K562 (cell line): ENCODE data around the gene USP15. TPM values are rescaled to one million over a fixed set of nuclear protein-coding genes. Genes with fewer than 3 reads are reported as not detected.

Experiments
- ATAC-seq: fragments of 200-7000 bp; cut with Tn5 transposase; 3 replicates; pipeline ENCODE4 v1.9.1; 2020; ENCODE audit warnings: moderate library complexity
- BruUV-seq: library from RNA; stranded (reverse); fragments of 400-500 nt; replicated peaks from 2 replicates; lab custom pipeline; 2021; lab: Mats Ljungman, UMichigan
- CTCF ChIA-PET: fragments of 300-600 bp; formaldehyde crosslinking; extraction: SDS; loops from one replicate; lab custom pipeline; 2021; ENCODE audit warnings: low intra/inter-chr PET ratio; lab: Yijun Ruan, JAX
- POLR2A ChIA-PET: fragments of 300-600, 350-650 bp; sonication (Branson Sonifier 250); formaldehyde crosslinking; extraction: SDS; loops from one replicate; lab custom pipeline; 2021; ENCODE audit warnings: antibody characterized with exemption, inconsistent platforms; lab: Yijun Ruan, JAX
- DNase-seq, 4 experiments: peaks; one replicate each; pipeline versions ENCODE4 v3.0.0 to v3.0.0-alpha.2; 2011 to 2018; ENCODE audit warnings: low spot score in 3 of 4, mixed read lengths in 3 of 4; ENCODE audit errors: extremely low read depth in 1 of 4
- FAIRE-seq: peaks from 2 replicates; lab custom pipeline; 2011; peaks lifted over from hg19 to GRCh38; lab: Jason Lieb, UNC
- H2AFZ ChIP-seq: 2 replicates; pipeline ENCODE4 v1.6.0; 2011; ENCODE audit warnings: low read depth, low read length, control low read depth, inconsistent platforms
- H3K27ac ChIP-seq: fragments of 200-600 bp; 3 replicates; pipeline ENCODE4 v1.8.0; 2011; ENCODE audit warnings: low read depth, mild to moderate bottlenecking, control low read depth, inconsistent platforms, low read length, moderate library complexity, mixed read lengths; ENCODE audit errors: extremely low read depth
- H3K27me3 ChIP-seq, 2 experiments: fragments of 300-600 bp in 1 of 2; 2 replicates in 1 of 2; 3 replicates in 1 of 2; pipeline versions ENCODE4 v1.6.0 to v1.8.0; 2011; ENCODE audit warnings: inconsistent platforms in 2 of 2, low read length in 2 of 2, mild to moderate bottlenecking in 1 of 2, mixed read lengths in 1 of 2, moderate library complexity in 1 of 2; ENCODE audit not compliant: control insufficient read depth in 2 of 2, insufficient read depth in 2 of 2
- H3K36me3 ChIP-seq: fragments of 300-600 bp; 3 replicates; pipeline ENCODE4 v1.8.0; 2011; ENCODE audit warnings: mild to moderate bottlenecking, low read length, inconsistent platforms; ENCODE audit not compliant: control insufficient read depth, insufficient read depth
- H3K4me1 ChIP-seq, 2 experiments: fragments of 200-600 bp in 1 of 2; replicated peaks in 1 of 2; 2 replicates in 1 of 2; 3 replicates in 1 of 2; pipeline versions ENCODE4 v1.5.1 to v1.8.0; 2011; ENCODE audit warnings: inconsistent platforms in 2 of 2, low read length in 2 of 2, mild to moderate bottlenecking in 1 of 2, mixed read lengths in 1 of 2, moderate library complexity in 1 of 2; ENCODE audit not compliant: control insufficient read depth in 2 of 2, insufficient read depth in 2 of 2
- H3K4me2 ChIP-seq: 2 replicates; pipeline ENCODE4 v1.6.1; 2011; ENCODE audit warnings: low read length, control low read depth, inconsistent platforms, mixed read lengths; ENCODE audit not compliant: insufficient read depth
- H3K4me3 ChIP-seq: fragments of 200-600 bp; sonication (generic), shearing (Covaris generic); 2 replicates; pipeline ENCODE4 v1.5.1; 2016; ENCODE audit warnings: control low read depth, inconsistent platforms
- H3K79me2 ChIP-seq: fragments of 200-600 bp; 3 replicates; pipeline ENCODE4 v1.8.0; 2011; ENCODE audit warnings: low read length, inconsistent platforms; ENCODE audit not compliant: control insufficient read depth, insufficient read depth
- H3K9ac ChIP-seq, 2 experiments: 2 replicates each; pipeline versions ENCODE4 v1.6.0 to v1.6.1; 2011; ENCODE audit warnings: low read depth in 2 of 2, low read length in 2 of 2, control low read depth in 1 of 2, inconsistent platforms in 1 of 2, mild to moderate bottlenecking in 1 of 2, mixed read lengths in 1 of 2; ENCODE audit not compliant: insufficient read depth in 1 of 2
- H3K9me1 ChIP-seq: one replicate; pipeline ENCODE4 v1.6.0; 2011; ENCODE audit warnings: inconsistent platforms, mild to moderate bottlenecking, low read length, moderate library complexity; ENCODE audit not compliant: control insufficient read depth, insufficient read depth
- H3K9me3 ChIP-seq: replicated peaks from 2 replicates; pipeline ENCODE4 v1.5.1; 2011; ENCODE audit warnings: low read depth, low read length, inconsistent platforms; ENCODE audit not compliant: control insufficient read depth, insufficient read depth
- H4K20me1 ChIP-seq: replicated peaks from 2 replicates; pipeline ENCODE4 v1.6.1; 2011; ENCODE audit warnings: low read length, inconsistent platforms, mixed read lengths; ENCODE audit not compliant: control insufficient read depth, insufficient read depth
- EZH2 ChIP-seq: IDR thresholded peaks from 2 replicates; pipeline ENCODE4 v1.6.1; 2012; ENCODE audit warnings: low read depth, mild to moderate bottlenecking, inconsistent platforms, low read length, borderline replicate concordance
- GABPB1 ChIP-seq: sonication (generic); formaldehyde crosslinking; IDR thresholded peaks from 2 replicates; pipeline ENCODE4 v1.8.0; 2022; ENCODE audit warnings: mild to moderate bottlenecking, missing genetic modification reagents
- MYC ChIP-seq, 2 experiments: fragments of 250-450 bp in 1 of 2; sonication (Bioruptor Pico) in 1 of 2; IDR thresholded peaks; 2 replicates each; pipeline versions ENCODE4 v1.5.1 to v1.6.1; 2012 to 2021; ENCODE audit warnings: low read depth in 2 of 2, borderline replicate concordance in 1 of 2, improper control_type of control experiment in 1 of 2, low read length in 1 of 2, mild to moderate bottlenecking in 1 of 2, moderate library complexity in 1 of 2
- NCOA2 ChIP-seq, 2 experiments: fragments of 450-650 bp; IDR thresholded peaks; 2 replicates each; pipeline ENCODE4 v1.6.1; 2018; ENCODE audit warnings: mild to moderate bottlenecking in 2 of 2, moderate library complexity in 1 of 2; ENCODE audit not compliant: partially characterized antibody in 2 of 2
- POLR2AphosphoS2 ChIP-seq: IDR thresholded peaks from 2 replicates; pipeline ENCODE4 v1.6.1; 2012; ENCODE audit warnings: low read length, improper control_type of control experiment
- SP1 ChIP-seq: sonication (generic); formaldehyde crosslinking; IDR thresholded peaks from 2 replicates; pipeline ENCODE4 v1.8.1; 2022; ENCODE audit warnings: mild to moderate bottlenecking, missing genetic modification reagents
- TCF7 ChIP-seq: sonication (generic); IDR thresholded peaks from 2 replicates; pipeline ENCODE4 v1.6.1; 2016; ENCODE audit warnings: antibody characterized with exemption, borderline replicate concordance
- ZBTB7A ChIP-seq: IDR thresholded peaks from 2 replicates; pipeline ENCODE4 v1.6.1; 2011; ENCODE audit warnings: low read depth, mild to moderate bottlenecking, low read length, moderate library complexity, borderline replicate concordance; ENCODE audit not compliant: control insufficient read depth
- ZNF644 ChIP-seq: fragments of 200-800 bp; sonication (Bioruptor generic); IDR thresholded peaks from 2 replicates; pipeline ENCODE4 v1.6.1; 2016; ENCODE audit warnings: low read depth, missing genetic modification characterization, missing compliant biosample characterization
- ZSCAN29 ChIP-seq: fragments of 450-650 bp; IDR thresholded peaks from 2 replicates; pipeline ENCODE4 v1.6.1; 2017
- WGBS: fragments of 100-300 bp; shearing (Covaris generic); methylation state at CpG from one replicate; pipeline ENCODE4 v1.1.6; 2016; ENCODE audit warnings: low coverage, mixed read lengths; ENCODE audit not compliant: insufficient coverage; ENCODE audit errors: missing lambda C conversion rate; 5-methylcytosine and 5-hydroxymethylcytosine counted together
- in situ Hi-C: fragments of 300-500 bp; cut with MboI; formaldehyde crosslinking; loops from 4 replicates; pipeline ENCODE4 v1.15.0; 2018; ENCODE audit warnings: inconsistent platforms, mixed read lengths
- intact Hi-C: fragments of 100-400 bp; cut with micrococcal nuclease; formaldehyde crosslinking; loops from 2 replicates; pipeline ENCODE4 v1.14.2; 2022
- polyA plus RNA-seq, 8 experiments: library from polyadenylated mRNA; depleted of rRNA in 4 of 8; stranded (reverse) in 5 of 8; unstranded in 3 of 8; fragments of >200 nt; fragmentation: Nextera tagmentation in 2 of 8; fragmentation: Illumina TruSeq in 1 of 8; extraction: Ambion mirVana in 2 of 8; extraction: Trizol in 1 of 8; gene quantifications; 2 replicates each; pipeline versions ENCODE4 v1.2.1 to v1.2.3, GENCODE V29; 2011 to 2014; ENCODE audit warnings: inconsistent platforms in 1 of 8, missing spikeins in 1 of 8
- total RNA-seq, 7 experiments: library from RNA; depleted of rRNA in 6 of 7; stranded (reverse); fragments of >200 nt in 6 of 7; fragmentation: Illumina TruSeq in 2 of 7; extraction: Trizol in 2 of 7; gene quantifications; 2 replicates each; pipeline versions ENCODE4 v1.2.1 to v1.2.3, GENCODE V29; 2011 to 2021; ENCODE audit warnings: low replicate concordance in 1 of 7

The USP15 gene
- total and polyA plus RNA-seq, 9 of the 15 experiments (the other 6 are each of a cell fraction or from before 2014, with no cell fraction given): 140 to 272 (median 182) TPM

- H3K4me3 ChIP-seq: no peak overlapping the region
- no peak for ATAC-seq
- H3K27me3 ChIP-seq: no peaks in the 10 kb centered on the region
- POLR2A ChIA-PET: no interaction called here
- H4K20me1 ChIP-seq: no peaks in the 10 kb centered on the region
- CTCF ChIA-PET: no interaction called here
- FAIRE-seq: no peak
- TF ChIP-seq ZSCAN29: 0 out of 2 replicates have a peak, but pooled peaks have one; percentile 25
- TF ChIP-seq GABPB1 (CRISPR knock-in tag): no peak
- H3K36me3 ChIP-seq: peaks cover 91% of the 10 kb centered on the region
- in situ Hi-C loops (no loop called here), intact Hi-C loops (loop anchor here (5.0 kb wide), 1 partner anchor 46 kb away; the partner anchor contains the start of gene USP15)
- H3K9me1 ChIP-seq: no peaks in the 10 kb centered on the region
- no peak overlapping the region for H3K4me2 ChIP-seq
- H3K4me1 ChIP-seq: peaks cover 3 to 16% of the 10 kb centered on the region in 2 experiments; a peak in 3 of 5 replicates
- H3K9ac ChIP-seq: no peak overlapping the region
- 89% methylated on average over 3 of the region's 3 CpGs for WGBS
- peaks cover 100% of the 10 kb centered on the region for H3K79me2 ChIP-seq
- BruUV-seq: no TSS peak
- no peak overlapping the region for H2AFZ ChIP-seq
- no peak for DNase-seq
- 0 out of 2 replicates have a peak, but pooled peaks cover 12% of the 10 kb centered on the region for H3K9me3 ChIP-seq
- H3K27ac ChIP-seq: no peak overlapping the region
These were observed 48.0 kb downstream of the USP15 start for GRCh38 chr12:62308201-62308600.

- Histone ChIP-seq H3K4me3 (no peak overlapping the region), H3K4me1 (peaks cover 0 to 3% of the 10 kb centered on the region in 2 experiments; a peak in 1 of 5 replicates), H4K20me1 (no peaks in the 10 kb centered on the region), H3K79me2 (peaks cover 97% of the 10 kb centered on the region), H3K27me3 (no peaks in the 10 kb centered on the region), H2AFZ (no peak overlapping the region), H3K9ac (no peak overlapping the region), H3K9me3 (peaks cover 17% of the 10 kb centered on the region), H3K9me1 (no peaks in the 10 kb centered on the region), H3K36me3 (peaks cover 86% of the 10 kb centered on the region), H3K4me2 (no peak overlapping the region), H3K27ac (no peak overlapping the region)
- DNase-seq: no peak
- no peak for ATAC-seq
- BruUV-seq: no TSS peak
- 61% methylated on average over 2 of the region's 2 CpGs for WGBS
- intact Hi-C loops (no loop called here), in situ Hi-C loops (no loop called here)
- ChIA-PET POLR2A (interaction anchor here (0.6 kb wide), 1 partner anchor 155 kb away, joined by 3 read pairs; no protein-coding TSS in a partner anchor), CTCF (no interaction called here)
- FAIRE-seq: no peak
- TF ChIP-seq SP1 (CRISPR knock-in tag) (no peak), NCOA2 (IDR thresholded peaks at IDR 0.05; ENCODE audit: partially characterized antibody in 2 of 2) (no peak), ZNF644 (tag) (no peak), EZH2 (no peak), MYC (IDR thresholded peaks at IDR 0.05; ENCODE audit: low read depth, low read length) (no peak), MYC (CRISPR knock-in tag; IDR thresholded peaks at IDR 0.05; ENCODE audit: borderline replicate concordance, low read depth) (no peak), POLR2AphosphoS2 (0 out of 2 replicates have a peak, but pooled peaks have one; percentile 42), TCF7 (no peak), ZBTB7A (no peak)
These were observed 53.6 kb downstream of the USP15 start for GRCh38 chr12:62313727-62314380.
